ENCODE data around the gene GPD1L.

GRCh38 chr3:32175607-32176197, 69.3 kb downstream of the GPD1L start:
- TF ChIP-seq ZC3H10 (CRISPR knock-in tag; IDR thresholded peaks at IDR 0.05) (no peak), ZNF565 (CRISPR knock-in tag; conservative IDR thresholded peaks at IDR 0.05; ENCODE audit: low read depth) (no peak), PPARA (CRISPR knock-in tag; IDR thresholded peaks at IDR 0.05; ENCODE audit: borderline replicate concordance) (no peak), TCF4 (CRISPR knock-in tag; IDR thresholded peaks at IDR 0.05; ENCODE audit: borderline replicate concordance) (no peak), OSR1 (CRISPR knock-in tag; IDR thresholded peaks at IDR 0.05) (no peak), ZFP3 (CRISPR knock-in tag; IDR thresholded peaks at IDR 0.05) (no peak), POU6F1 (CRISPR knock-in tag; IDR thresholded peaks at IDR 0.05; ENCODE audit: borderline replicate concordance, low read depth) (no peak), ISL1 (CRISPR knock-in tag; IDR thresholded peaks at IDR 0.05) (no peak)
- TF ChIP-seq, protein P1, sequence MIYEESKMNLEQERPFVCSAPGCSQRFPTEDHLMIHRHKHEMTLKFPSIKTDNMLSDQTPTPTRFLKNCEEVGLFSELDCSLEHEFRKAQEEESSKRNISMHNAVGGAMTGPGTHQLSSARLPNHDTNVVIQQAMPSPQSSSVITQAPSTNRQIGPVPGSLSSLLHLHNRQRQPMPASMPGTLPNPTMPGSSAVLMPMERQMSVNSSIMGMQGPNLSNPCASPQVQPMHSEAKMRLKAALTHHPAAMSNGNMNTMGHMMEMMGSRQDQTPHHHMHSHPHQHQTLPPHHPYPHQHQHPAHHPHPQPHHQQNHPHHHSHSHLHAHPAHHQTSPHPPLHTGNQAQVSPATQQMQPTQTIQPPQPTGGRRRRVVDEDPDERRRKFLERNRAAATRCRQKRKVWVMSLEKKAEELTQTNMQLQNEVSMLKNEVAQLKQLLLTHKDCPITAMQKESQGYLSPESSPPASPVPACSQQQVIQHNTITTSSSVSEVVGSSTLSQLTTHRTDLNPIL (CRISPR knock-in tag; IDR thresholded peaks at IDR 0.05; ENCODE audit: low read depth) = no peak

All from SK-N-SH treated with all-trans-retinoic acid at 6 μM for 48 hours (cell line).